Kidney glomerular epithelial cell (primary cell): ENCODE results near the gene SENP7.
A peak's percentile ranks its signal among the peaks of the same experiment; 100 is the strongest.
"Not testable (repeated sequence)": the region's sequence is repeated elsewhere in the genome, so short reads cannot be mapped to it uniquely, and the experiment has no call there.

Experiments
- DNase-seq: peaks from one replicate; lab custom pipeline; 2025; lab: John Stamatoyannopoulos, UW

Gene SENP7

DNA sequence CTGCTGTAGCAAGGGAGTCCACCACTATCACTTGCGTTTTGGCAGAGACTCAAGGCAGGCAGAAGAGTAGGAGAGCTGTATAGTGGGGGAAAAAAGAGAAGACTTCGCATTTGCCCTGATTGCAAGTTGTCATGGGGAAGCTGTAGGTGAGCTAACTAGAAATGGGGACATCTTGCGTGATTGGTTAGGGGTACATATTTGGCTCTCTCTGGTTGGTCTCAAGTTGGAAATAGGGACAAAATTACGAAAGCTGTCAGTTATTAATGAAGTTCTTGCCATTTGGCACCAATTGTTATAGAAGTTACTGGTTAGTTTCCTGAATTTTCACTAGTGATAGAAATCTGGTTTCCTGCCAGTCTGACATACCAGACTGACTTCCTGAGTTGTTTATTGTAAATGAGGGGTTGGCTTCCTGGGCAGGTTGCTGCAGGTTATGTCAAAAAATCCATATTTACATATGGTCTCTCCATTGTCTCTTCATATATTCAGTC lies 8.2 kb upstream of the SENP7 start:
- no peak for DNase-seq

DNA sequence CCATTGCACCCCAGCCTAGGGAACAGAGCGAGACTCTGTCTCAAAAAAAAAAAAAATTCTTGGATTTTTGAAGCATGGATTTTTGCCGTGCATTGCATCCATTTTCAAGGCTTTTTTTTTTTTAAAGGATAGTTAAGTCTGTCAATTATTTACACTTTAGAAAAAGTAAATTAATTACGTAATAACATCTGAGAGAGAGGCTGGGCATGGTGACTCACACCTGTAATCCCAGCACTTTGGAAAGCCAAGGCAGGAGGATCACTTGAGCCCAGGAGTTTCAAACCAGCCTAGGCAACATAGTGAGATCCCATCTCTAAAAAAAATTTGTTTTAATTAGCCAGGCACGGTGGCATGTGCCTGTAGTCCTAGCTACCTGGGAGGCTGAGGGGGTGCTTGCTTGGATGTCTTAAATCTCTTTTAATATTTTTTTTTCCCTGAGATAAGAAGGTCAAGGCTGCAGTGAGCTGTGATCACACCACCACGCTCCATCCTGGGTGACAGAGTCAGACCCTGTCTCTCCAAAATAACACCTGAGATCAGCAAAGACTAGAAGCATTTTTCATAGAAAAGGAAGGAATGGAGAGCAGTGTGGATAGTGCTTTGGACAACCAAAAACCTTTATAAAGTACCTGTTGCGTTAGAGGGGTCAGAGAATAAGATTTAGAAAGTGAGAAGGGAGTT lies 6.8 kb upstream of the SENP7 start:
- peak; percentile 20 for DNase-seq

DNA sequence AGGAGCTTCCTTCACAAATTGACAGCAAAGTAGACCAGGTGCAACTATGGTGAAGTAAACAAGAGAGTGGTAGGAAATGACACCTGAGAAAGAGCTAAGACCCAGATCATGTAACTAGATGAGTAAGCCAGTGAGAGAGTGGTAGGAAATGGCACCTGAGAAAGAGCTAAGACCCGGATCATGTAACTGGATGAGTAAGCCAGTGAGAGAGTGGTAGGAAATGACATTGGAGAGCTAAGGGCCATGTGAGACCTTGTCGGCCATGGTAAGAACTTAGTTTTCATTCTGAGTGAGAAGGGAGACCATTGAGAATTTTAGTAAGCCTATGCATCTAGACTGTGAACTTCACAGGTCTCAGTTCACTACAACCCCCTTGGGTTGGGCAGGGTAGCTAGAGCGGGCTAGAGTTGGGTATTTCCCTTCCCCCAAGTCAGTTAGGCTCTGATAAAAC lies 5.4 kb upstream of the SENP7 start:
- DNase-seq, result peak; percentile 31

DNA sequence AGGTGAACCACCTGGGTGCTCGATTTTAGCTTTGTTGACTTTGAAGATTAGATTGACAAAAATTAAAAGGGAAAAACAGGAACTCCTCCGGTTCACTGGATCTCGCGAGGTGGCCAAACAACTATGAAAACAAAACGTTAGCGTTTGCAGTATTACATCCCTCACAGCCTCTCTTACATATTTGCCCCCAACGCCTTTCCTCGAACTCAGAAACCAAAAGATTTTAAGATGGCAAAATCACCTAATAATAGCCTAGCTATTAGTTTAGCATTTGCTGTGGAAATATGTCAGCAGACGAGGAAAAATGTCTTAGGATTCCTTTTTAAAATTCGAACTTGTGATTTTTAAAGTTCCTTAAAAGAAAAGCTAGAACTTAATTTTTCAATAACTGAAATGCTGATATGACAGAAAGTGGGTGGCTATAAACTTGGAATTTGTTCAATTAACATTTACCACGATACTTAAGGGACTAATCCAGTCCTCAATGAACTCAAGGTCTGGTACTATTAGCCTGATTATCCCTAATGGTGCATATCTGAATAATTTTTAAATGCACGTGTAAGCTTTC lies 491 bp upstream of the SENP7 start:
- DNase-seq, result peak; percentile 78

DNA sequence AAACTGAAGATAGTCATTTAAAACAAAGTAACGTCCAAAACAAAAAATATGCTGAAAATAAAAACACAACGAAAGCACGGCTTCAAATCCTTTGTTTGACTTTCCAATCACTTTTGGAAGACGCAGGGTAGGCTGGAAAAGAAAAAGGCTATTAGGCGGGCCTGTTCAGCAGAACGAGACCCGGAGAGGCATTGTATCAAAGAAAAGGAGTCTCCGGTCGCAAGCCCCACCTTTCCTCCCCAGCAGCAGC lies 691 bp downstream of the SENP7 start:
- no peak for DNase-seq

DNA sequence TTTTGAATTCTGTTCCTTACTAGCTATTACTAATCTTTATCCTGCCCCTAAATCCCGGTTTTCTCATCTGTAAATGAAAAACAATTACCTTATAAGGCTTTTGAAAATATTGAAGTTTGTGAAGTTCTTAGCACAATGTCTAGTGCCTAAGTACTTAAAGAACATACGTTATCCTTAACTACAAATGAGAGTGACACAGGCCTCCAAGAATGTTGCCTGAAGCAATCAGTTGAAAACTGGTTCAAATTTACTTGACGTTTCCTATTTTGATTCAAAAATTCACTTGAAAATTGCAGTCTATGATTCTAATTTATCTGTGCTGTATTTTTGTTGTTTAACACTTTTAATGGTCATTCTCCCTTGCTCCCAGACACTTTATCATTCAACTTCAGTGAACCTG lies 3.2 kb downstream of the SENP7 start:
- DNase-seq, result no peak

DNA sequence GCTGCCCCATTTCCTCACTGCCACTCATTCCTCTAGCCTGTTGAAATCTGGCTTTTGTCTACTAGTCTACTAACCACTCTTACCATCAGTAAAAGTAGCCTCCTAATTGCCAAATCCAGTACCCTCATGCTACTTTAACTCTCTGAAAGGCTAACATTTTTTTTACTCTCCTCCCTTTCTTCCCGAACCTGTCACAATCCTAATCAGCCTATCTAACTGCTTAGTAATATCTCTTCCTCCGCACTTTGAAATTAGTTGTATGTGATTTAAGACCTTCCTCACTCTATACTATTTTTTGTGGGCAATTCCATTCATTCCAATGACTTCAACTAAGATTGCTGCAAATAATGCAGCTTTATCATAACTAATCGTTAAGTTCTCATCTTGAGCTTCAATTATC lies 3.7 kb downstream of the SENP7 start:
- DNase-seq, result no peak

DNA sequence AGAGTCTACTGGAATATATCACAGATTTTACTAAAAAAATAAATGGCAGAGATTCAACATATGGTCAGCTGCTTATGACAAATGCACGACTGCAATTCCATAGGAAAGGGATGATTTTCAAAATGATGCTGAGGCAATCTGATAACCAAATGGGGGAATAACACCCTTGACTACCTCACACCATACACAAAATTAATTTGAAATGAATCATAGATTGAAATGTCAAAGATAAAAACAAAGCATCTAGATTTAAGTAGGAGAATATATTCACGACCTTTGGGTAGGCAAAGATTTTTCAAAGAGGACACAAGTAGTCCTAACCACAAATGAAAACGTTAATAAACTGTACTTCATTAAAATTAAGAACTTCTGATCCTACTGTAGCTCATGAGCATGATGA lies 11.2 kb downstream of the SENP7 start:
- no peak for DNase-seq

DNA sequence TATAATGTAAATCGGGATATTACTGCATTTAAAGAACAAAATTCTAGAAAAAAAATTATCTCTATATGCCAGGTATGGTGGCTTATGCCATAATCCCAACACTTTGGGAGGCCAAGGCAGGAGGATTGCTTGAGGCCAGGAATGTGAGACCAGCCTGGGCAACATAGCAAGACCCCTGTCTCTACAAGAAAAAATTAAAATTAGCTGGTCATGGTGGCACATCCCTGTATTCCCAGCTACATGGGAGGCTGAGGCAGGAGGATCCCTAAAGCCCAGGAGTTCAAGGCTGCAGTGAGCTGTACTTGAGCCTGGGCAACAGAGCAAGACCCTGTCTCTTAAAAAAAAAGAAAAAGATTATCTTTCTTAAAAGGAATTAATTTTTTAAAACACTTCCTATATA lies 12.8 kb downstream of the SENP7 start:
- no peak for DNase-seq

DNA sequence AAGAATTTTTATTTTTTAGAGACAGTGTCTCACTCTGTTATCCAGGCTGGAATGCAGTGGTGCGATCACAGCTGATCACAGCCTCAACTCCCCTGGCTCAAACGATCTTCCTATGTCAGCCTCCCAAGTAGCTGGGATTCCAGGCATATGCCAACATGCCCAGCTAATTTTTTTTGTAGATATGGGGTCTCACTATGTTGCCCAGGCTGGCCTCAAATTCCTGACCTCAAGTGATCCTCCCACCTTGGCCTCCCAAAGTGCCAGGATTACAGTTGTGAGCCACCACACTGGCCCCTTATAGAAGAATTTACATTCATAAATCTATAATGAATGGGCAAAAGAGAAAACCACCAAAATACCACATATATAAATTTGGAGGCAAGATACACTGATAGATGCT lies 15.2 kb downstream of the SENP7 start:
- no peak for DNase-seq

DNA sequence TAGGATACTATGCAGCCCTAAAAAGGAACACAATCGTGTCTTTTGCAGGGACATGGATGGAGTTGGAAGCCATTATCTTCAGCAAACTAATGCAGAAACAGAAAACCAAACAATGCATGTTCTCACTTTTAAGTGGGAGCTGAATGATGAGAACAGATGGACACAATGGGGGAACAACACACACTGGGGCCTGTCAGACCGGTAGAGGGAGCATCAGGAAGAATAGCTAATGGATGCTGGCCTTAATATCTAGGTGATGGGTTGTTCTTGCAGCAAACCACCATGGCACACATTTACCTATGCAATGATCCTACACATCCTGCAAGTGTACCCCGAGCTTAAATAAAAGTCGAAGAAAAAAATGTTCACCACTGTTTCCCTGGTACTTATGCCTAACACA lies 17.5 kb downstream of the SENP7 start:
- no peak for DNase-seq

DNA sequence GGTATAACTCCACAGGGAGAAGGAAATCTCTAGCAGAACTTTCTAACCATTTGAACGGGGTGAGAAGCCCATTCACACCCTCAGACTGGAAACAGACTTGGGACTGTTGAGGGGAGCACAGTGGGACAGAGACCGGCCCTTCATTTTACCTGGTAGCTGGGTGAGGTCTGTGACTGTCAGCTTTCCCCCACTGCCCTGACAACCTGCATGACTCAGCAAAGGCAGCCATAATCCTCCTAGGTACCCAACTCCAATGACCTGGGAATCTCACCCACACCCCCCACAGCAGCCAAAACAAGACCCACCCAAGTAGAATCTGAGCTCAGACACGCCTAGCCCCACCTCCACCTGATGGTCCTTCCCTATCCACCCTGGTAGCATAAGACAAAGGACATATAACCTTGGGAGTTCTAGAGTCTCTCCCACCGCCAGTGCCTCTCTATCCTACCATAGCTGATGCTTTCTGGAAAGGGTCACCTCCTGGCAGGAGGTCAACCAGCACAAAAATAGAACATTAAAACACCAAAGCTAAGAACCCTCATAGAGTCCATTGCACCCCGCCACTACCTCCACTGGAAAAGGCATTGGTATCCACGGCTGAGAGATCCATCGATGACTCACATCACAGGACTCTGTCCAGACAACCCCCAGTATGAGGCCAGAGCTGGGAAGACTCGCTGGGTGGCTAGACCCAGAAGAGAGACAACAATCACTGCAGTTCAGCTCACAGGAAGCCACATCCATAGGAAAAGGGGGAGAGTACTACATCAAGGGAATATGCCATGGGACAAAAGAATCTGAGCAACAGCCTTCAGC lies 28.0 kb downstream of the SENP7 start:
- DNase-seq, result peak; percentile 36

DNA sequence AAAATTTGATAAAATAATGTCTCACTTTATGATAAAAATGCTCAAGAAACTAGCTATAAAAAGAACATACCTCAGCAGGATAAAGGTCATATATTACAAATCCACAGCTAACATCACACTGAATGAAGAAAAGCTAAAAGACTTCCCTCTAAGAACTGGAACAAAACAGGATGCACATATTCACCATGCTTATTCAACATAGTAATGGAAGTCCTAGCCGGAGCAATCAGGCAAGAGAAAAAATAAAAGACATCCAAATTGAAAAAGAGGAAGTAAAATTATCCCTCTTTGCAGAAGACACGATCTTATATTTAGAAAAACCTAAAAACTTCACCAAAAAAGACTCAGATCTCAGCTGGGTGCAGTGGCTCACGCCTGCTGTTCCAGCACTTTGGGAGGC lies 34.0 kb downstream of the SENP7 start:
- no peak for DNase-seq

DNA sequence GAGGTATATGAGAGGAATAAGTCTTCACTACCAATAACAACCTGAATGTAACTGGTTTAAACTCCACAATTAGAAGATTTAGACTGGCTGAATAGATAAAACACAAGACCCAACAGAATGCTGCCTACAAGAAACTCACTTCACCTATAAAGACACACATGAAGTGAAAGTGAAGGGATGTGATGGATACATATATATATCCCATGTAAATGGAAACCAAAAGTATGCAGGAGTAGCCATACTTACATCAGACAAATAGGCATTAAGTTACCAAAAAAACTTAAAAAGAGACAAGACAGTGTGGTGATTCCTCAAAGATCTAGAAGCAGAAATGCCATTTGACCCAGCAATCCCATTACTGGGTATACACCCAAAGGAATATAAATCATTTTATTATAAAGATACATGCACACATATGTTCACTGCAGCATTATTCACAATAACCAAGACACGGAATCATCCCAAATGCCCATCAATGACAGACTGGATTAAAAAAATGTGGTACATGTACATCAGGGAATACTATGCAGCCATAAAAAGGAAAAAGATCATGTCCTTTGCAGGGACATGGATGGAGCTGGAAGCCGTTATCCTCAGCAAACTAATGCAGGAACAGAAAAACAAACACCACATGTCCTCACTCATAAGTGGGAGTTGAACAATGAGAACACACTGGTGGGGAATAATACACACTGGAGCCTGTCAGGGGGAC lies 38.0 kb downstream of the SENP7 start:
- DNase-seq, result not testable (repeated sequence)

DNA sequence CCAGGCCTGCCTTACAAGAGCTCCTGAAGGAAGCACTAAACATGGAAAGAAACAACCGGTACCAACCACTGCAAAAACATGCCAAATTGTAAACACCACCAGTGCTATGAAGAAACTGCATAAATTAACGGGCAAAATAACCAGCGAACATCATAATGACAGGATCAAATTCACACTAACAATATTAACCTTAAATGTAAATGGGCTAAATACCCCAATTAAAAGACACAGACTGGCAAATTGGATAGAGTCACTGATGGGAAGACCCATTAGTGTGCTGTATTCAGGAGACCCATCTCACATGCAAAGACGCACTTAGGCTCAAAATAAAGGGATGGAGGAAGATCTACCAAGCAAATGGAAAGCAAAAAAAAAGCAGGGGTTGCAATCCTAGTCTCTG lies 44.3 kb downstream of the SENP7 start:
- DNase-seq, result not testable (repeated sequence)

DNA sequence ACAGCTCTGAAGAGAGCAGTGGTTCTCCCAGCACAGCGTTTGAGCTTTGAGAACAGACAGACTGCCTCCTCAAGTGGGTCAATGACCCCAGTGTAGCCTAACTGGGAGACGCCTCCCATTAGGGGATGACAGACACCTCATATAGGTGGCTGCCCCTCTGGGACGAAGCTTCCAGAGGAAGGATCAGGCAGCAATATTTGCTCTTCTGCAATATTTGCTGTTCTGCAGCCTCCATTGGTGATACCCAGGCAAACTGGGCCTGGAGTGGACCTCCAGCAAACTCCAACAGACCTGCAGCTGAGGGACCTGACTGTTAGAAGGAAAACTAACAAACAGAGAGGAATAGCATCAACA lies 45.7 kb downstream of the SENP7 start:
- DNase-seq, result not testable (repeated sequence)

DNA sequence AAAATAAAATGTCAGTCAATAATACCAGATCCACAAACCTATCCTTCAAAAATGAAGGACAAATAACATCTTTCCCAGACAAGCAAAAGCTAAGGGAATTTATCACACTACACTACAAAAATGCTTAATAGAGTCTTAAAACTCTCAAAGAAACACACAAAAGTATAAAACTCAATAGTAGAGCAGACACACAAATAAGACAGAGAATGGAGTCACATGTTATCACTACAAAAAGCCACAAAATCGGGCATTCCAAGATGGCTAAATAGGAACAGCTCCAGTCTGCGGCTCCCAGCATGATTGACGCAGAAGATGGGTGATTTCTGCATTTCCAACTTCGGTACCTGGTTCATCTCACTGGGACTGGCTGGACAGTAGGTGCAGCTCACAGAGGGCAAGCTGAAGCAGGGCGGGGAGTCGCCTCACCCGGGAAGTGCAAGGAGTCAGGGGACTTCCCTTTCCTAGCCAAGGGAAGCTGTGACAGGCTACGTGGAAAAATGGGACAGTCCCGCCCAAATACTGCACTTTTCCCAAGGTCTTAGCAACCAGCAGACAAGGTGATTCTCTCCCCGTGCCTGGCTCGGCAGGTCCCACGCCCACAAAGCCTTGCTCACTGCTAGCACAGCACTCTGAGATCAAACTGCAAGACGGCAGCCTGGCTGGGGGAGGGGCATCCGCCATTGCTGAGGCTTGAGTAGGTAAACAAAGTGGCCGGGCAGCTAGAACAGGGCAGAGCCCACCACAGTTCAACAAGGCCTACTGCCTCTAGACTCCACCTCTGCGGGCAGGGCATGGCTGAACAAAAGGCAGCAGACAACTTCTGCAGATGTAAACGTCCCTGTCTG lies 46.3 kb downstream of the SENP7 start:
- no peak for DNase-seq

DNA sequence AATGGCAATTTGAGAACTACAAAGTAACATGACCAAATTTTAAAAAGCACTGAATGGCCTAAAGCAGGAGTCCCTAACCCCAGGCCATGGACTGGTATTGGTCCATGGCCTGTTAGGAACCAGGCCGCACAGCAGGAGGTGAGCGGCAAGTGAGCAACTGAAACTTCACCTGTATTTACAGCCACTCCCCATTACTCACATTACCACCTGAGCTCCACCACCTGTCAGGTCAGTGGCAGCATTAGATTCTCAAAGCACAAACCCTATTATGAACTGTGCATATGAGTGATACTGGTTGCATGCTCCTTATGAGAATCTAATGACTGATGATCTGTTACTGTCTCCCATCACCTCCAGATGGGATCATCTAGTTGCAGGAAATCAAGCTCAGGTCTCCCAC lies 48.8 kb downstream of the SENP7 start:
- no peak for DNase-seq

DNA sequence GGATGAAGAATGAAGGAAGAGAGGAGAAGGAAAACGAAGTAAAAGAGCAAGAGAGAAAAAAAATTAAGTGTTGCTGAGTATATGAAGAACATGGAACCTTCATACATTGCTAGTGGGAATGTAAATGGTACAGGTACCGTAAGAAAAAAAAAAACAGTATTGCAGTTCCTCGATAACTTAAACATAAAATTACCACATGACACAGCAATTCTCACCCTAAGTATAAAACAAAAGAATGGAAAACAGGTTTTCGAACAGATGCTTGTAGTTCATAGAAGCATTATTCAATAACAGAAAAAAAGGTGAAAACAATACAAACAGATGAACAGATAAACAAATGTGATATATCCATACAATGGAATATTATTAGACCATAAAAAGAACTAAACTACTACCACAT lies 51.6 kb downstream of the SENP7 start:
- DNase-seq, result no peak

DNA sequence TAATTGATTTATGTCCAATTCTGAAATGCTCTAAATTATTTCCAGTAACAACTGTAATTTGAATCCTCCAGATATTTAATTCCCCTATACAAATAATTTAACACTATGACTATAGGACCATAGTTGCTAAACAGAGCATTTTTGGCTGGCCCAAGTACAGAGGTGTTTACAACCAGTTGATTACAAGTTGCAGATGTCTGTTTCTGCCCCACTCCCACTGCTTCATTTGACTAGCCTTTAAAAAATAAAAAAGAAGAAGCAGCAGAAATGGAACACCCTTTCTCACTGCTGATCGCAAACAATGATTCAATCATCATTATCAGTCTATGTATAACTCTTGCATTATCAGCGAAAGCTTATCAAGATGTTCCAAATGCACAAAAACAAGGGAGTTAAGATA lies 54.6 kb downstream of the SENP7 start:
- DNase-seq, result no peak

DNA sequence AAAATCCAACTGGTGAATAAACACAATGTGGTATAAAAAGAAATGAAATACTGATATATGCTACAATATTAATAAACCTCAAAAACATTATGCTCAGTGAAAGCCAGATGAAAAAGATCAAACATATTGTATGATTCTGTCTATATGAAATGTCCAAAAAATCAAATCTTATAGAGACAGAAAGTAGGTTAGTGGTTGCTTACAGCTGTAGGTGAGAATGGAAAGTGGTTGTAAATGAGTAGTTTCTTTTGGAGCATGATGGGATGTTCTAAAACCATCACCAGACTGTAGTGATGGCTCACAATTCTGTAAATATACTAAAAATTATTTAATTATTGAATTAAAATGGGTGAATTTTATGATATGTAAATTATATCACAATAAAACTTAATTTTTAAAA lies 58.4 kb downstream of the SENP7 start:
- DNase-seq, result no peak

DNA sequence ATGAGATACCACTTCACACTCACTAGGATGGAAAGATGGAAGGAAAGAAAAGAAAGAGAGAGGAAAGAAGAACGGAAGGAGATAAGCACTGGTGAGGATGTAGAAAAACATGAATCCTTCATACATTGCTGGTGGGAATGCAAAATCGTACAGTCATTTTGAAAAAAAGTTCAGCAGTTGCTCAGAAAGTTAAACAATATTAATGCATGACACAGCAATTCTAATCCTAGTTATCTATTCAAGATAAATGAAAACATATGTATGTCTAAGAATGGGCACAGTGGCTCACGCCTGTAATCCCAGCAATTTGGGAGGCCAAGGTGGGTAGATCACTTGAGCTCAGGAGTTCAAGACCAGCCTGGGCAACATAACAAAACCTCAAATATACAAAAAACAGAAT lies 59.1 kb downstream of the SENP7 start:
- DNase-seq, result no peak
